Keratinocyte (primary cell): ENCODE measurements around the gene RPS3A. TPM values are rescaled to one million over a fixed set of nuclear protein-coding genes. Genes with fewer than 3 reads are reported as not detected.

Experiments
- DNase-seq: peaks from one replicate; pipeline ENCODE4 v3.0.0-alpha.2; 2011; ENCODE audit warnings: low read depth, missing footprints, low spot score
- FAIRE-seq: peaks from 2 replicates; lab custom pipeline; 2011; peaks lifted over from hg19 to GRCh38; lab: Jason Lieb, UNC
- H2AFZ ChIP-seq: 2 replicates; pipeline ENCODE4 v1.6.0; 2012; ENCODE audit warnings: low read length, control low read depth, inconsistent platforms; ENCODE audit not compliant: control insufficient read depth
- H3K27ac ChIP-seq: 2 replicates; pipeline ENCODE4 v1.5.1; 2011; ENCODE audit warnings: low read length; ENCODE audit not compliant: control insufficient read depth, insufficient read depth
- H3K27me3 ChIP-seq: 3 replicates; pipeline ENCODE4 v1.6.0; 2011; ENCODE audit warnings: low read length; ENCODE audit not compliant: control insufficient read depth, insufficient read depth; ENCODE audit errors: extremely low read depth
- H3K36me3 ChIP-seq, 2 experiments: 2 replicates in 1 of 2; 3 replicates in 1 of 2; pipeline ENCODE4 v1.5.1; 2011; ENCODE audit warnings: low read length in 2 of 2, mild to moderate bottlenecking in 1 of 2; ENCODE audit not compliant: control insufficient read depth in 2 of 2, insufficient read depth in 2 of 2; ENCODE audit errors: extremely low read depth in 1 of 2
- H3K4me1 ChIP-seq: 3 replicates; pipeline ENCODE4 v1.5.1; 2011; ENCODE audit warnings: low read length; ENCODE audit not compliant: control insufficient read depth, insufficient read depth; ENCODE audit errors: extremely low read depth
- H3K4me2 ChIP-seq: 3 replicates; pipeline ENCODE4 v1.6.0; 2011; ENCODE audit warnings: low read depth, low read length; ENCODE audit not compliant: control insufficient read depth, insufficient read depth; ENCODE audit errors: extremely low read depth
- H3K4me3 ChIP-seq, 3 experiments: fragments of 200-600 bp in 1 of 3; sonication (generic) in 1 of 3; 2 replicates in 2 of 3; 3 replicates in 1 of 3; pipeline ENCODE4 v1.5.1; 2011 to 2016; ENCODE audit warnings: low read length in 3 of 3, mild to moderate bottlenecking in 3 of 3, control low read depth in 2 of 3, inconsistent platforms in 1 of 3, low read depth in 1 of 3, mixed read lengths in 1 of 3, mixed run types in 1 of 3, moderate library complexity in 1 of 3; ENCODE audit not compliant: control insufficient read depth in 2 of 3, insufficient read depth in 2 of 3; ENCODE audit errors: extremely low read depth in 1 of 3
- H3K79me2 ChIP-seq: 2 replicates; pipeline ENCODE4 v1.6.0; 2012; ENCODE audit warnings: low read length; ENCODE audit not compliant: control insufficient read depth, insufficient read depth
- H3K9ac ChIP-seq: 3 replicates; pipeline ENCODE4 v1.6.0; 2011; ENCODE audit warnings: low read length; ENCODE audit not compliant: control insufficient read depth, insufficient read depth; ENCODE audit errors: extremely low read depth
- H3K9me1 ChIP-seq: 3 replicates; pipeline ENCODE4 v1.6.0; 2011; ENCODE audit warnings: low read length; ENCODE audit not compliant: control insufficient read depth, insufficient read depth; ENCODE audit errors: extremely low read depth
- H3K9me3 ChIP-seq: 2 replicates; pipeline ENCODE4 v1.5.1; 2012; ENCODE audit warnings: low read depth, low read length; ENCODE audit not compliant: control insufficient read depth
- H4K20me1 ChIP-seq: 3 replicates; pipeline ENCODE4 v1.6.0; 2011; ENCODE audit warnings: low read length; ENCODE audit not compliant: control insufficient read depth, insufficient read depth; ENCODE audit errors: extremely low read depth
- CTCF ChIP-seq, 3 experiments: IDR thresholded peaks in 1 of 3; conservative IDR thresholded peaks in 1 of 3; optimal IDR thresholded peaks in 1 of 3; 2 replicates in 2 of 3; 3 replicates in 1 of 3; pipeline versions ENCODE3 to v1.5.1; 2011; ENCODE audit warnings: low read length in 3 of 3, mild to moderate bottlenecking in 3 of 3, moderate library complexity in 2 of 3, control low read depth in 1 of 3, inconsistent platforms in 1 of 3; ENCODE audit not compliant: insufficient read depth in 2 of 3; ENCODE audit errors: extremely low read depth in 1 of 3
- EZH2 ChIP-seq: IDR thresholded peaks from one replicate; pipeline ENCODE4 v1.6.1; 2012; ENCODE audit warnings: inconsistent platforms, mild to moderate bottlenecking, low read length, moderate library complexity
- dilution Hi-C: fragments of 300-500 bp; cut with MboI; formaldehyde crosslinking; loops from one replicate; pipeline ENCODE4 v1.7.0; 2020; ENCODE audit warnings: low sequenced_read_pairs; ENCODE audit not compliant: extremely low pct_ligation_motif_present
- polyA plus RNA-seq, 5 experiments: library from polyadenylated mRNA; depleted of rRNA in 3 of 5; stranded (reverse) in 3 of 5; stranded (forward) in 1 of 5; unstranded in 1 of 5; fragments of >200 nt; gene quantifications; 1 replicate in 1 of 5; 2 replicates in 3 of 5; 3 replicates in 1 of 5; pipeline versions ENCODE4 v1.2.1 to v1.2.3, GENCODE V29; 2011 to 2012; ENCODE audit warnings: missing spikeins in 2 of 5, low read depth in 1 of 5, low replicate concordance in 1 of 5

The RPS3A gene
- polyA plus RNA-seq, 1 donor (not counting 4 experiments of a cell fraction or from before 2014, with no cell fraction given): 3,377 TPM

GRCh38 chr4:151143811-151144210, 44.4 kb downstream of the RPS3A start:
- H3K9me1 ChIP-seq: no peaks in the 10 kb centered on the region
- peaks cover 7 to 19% of the 10 kb centered on the region in 2 experiments for H3K36me3 ChIP-seq
- H3K9me3 ChIP-seq: no peaks in the 10 kb centered on the region
- H3K4me2 ChIP-seq: no peak overlapping the region
- no peak overlapping the region for H3K9ac ChIP-seq
- DNase-seq (no peak), FAIRE-seq (no peak)
- H2AFZ ChIP-seq: no peak overlapping the region
- H3K27ac ChIP-seq: no peak overlapping the region
- dilution Hi-C loops: no loop called here
- peaks cover 2% of the 10 kb centered on the region for H3K4me1 ChIP-seq
- TF ChIP-seq EZH2 (no peak), CTCF (optimal IDR thresholded peaks at IDR 0.05 in 1 of 3, IDR thresholded peaks at IDR 0.05 in 1 of 3, conservative IDR thresholded peaks at IDR 0.05 in 1 of 3; ENCODE audit: extremely low read depth in 1 of 3, insufficient read depth in 2 of 3, low read length in 3 of 3) (no peak)
- H3K4me3 ChIP-seq: no peak overlapping the region
- no peaks in the 10 kb centered on the region for H3K27me3 ChIP-seq
- no peaks in the 10 kb centered on the region for H4K20me1 ChIP-seq
- H3K79me2 ChIP-seq: no peaks in the 10 kb centered on the region

DNA sequence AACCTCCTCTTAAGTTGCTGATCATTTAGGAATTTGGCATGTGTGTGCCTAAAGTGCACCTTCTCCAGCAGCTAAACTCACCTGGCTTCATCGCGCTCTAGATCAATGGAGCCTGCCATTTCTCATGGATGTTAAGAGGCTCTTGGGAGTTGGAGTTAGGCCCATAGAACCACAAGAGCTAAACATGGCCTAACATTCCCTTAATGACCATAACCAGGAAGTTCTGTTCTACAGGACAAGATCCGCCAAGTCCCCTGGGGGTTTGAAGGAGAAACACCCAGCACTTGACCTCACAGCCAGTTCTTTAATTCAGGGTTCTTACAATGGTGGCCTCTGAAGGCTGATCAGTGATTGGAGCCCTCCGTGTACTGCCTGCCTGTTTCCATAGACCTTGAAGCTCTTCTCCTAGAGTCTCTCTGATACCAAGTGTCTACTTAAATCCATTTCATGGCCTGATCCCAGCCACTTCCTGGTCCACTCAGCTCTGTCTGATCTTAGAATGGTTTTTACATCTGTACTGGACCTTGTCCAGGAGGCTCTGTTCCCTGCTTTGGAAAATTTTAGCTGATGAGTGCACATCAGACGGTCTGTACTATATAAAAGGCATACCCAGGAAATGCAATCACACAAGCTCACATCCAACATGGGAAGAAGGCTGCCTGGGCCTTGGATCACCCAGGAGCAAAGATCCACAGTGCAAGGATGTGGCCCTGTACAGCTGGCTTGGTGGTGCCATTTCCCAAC, 45.1 kb downstream of the RPS3A start:
- Histone ChIP-seq H3K36me3 (peaks cover 6 to 19% of the 10 kb centered on the region in 2 experiments), H2AFZ (no peak overlapping the region), H3K4me1 (peaks cover 2% of the 10 kb centered on the region), H3K9me1 (no peaks in the 10 kb centered on the region), H3K9ac (no peak overlapping the region), H3K4me3 (no peak overlapping the region), H3K9me3 (no peaks in the 10 kb centered on the region), H3K27ac (no peak overlapping the region), H4K20me1 (no peaks in the 10 kb centered on the region), H3K4me2 (no peak overlapping the region), H3K27me3 (no peaks in the 10 kb centered on the region), H3K79me2 (no peaks in the 10 kb centered on the region)
- no peak for TF ChIP-seq EZH2
- no peak for TF ChIP-seq CTCF (optimal IDR thresholded peaks at IDR 0.05 in 1 of 3, IDR thresholded peaks at IDR 0.05 in 1 of 3, conservative IDR thresholded peaks at IDR 0.05 in 1 of 3; ENCODE audit: extremely low read depth in 1 of 3, insufficient read depth in 2 of 3, low read length in 3 of 3)
- DNase-seq (no peak), FAIRE-seq (no peak)
- dilution Hi-C loops: no loop called here
